K562 (cell line): Measurements from ENCODE around the gene SRL. TPM values are rescaled to one million over a fixed set of nuclear protein-coding genes. Genes with fewer than 3 reads are reported as not detected.

Experiments used
- BMI1 ChIP-seq: fragments of 150-350 bp; IDR thresholded peaks from 2 replicates; pipeline ENCODE4 v1.6.1; 2014; ENCODE audit warnings: low read length
- CC2D1A ChIP-seq: fragments of 450-650 bp; IDR thresholded peaks from 2 replicates; pipeline ENCODE4 v1.6.1; 2017; ENCODE audit warnings: mild to moderate bottlenecking
- HDAC3 ChIP-seq: fragments of 450-650 bp; IDR thresholded peaks from 2 replicates; pipeline ENCODE4 v1.6.1; 2018; ENCODE audit warnings: borderline replicate concordance, mild to moderate bottlenecking, moderate library complexity; ENCODE audit not compliant: partially characterized antibody
- ID3 ChIP-seq, 2 experiments: fragments of 250-450 bp in 1 of 2; fragments of 450-650 bp in 1 of 2; sonication (Bioruptor Pico) in 1 of 2; IDR thresholded peaks; 2 replicates each; pipeline versions ENCODE4 v1.6.1 to v1.8.0; 2016 to 2021; ENCODE audit warnings: mild to moderate bottlenecking in 2 of 2, moderate library complexity in 2 of 2, missing compliant biosample characterization in 1 of 2, missing genetic modification characterization in 1 of 2
- ILF3 ChIP-seq: fragments of 450-650 bp; IDR thresholded peaks from 2 replicates; pipeline ENCODE4 v1.6.1; 2018; ENCODE audit warnings: antibody characterized with exemption, mild to moderate bottlenecking, moderate library complexity, borderline replicate concordance
- KAT8 ChIP-seq: fragments of 450-650 bp; IDR thresholded peaks from 2 replicates; pipeline ENCODE4 v1.6.1; 2016; ENCODE audit warnings: low read depth, mild to moderate bottlenecking
- MED1 ChIP-seq: sonication (generic); formaldehyde crosslinking; IDR thresholded peaks from 2 replicates; pipeline ENCODE4 v1.8.1; 2023; ENCODE audit warnings: missing genetic modification reagents, borderline replicate concordance
- MNT ChIP-seq, 2 experiments: fragments of 450-650 bp; conservative IDR thresholded peaks; 2 replicates each; pipeline ENCODE4 v1.6.1; 2017; ENCODE audit warnings: mild to moderate bottlenecking in 2 of 2, moderate library complexity in 2 of 2
- NBN ChIP-seq: fragments of 450-650 bp; IDR thresholded peaks from 2 replicates; pipeline ENCODE4 v1.6.1; 2016; ENCODE audit warnings: low read depth, mild to moderate bottlenecking
- NCOA4 ChIP-seq: fragments of 450-650 bp; IDR thresholded peaks from 2 replicates; pipeline ENCODE4 v1.6.1; 2018; ENCODE audit warnings: mild to moderate bottlenecking; ENCODE audit not compliant: partially characterized antibody
- PHF20 ChIP-seq: fragments of 450-650 bp; IDR thresholded peaks from 2 replicates; pipeline ENCODE4 v1.6.1; 2018; ENCODE audit not compliant: partially characterized antibody
- PHF8 ChIP-seq: fragments of 200-600 bp; sonication (generic); IDR thresholded peaks from 2 replicates; pipeline ENCODE4 v1.6.1; 2012; ENCODE audit warnings: mixed run types, mild to moderate bottlenecking, inconsistent platforms, low read length, moderate library complexity, borderline replicate concordance
- POLR2H ChIP-seq: IDR thresholded peaks from 2 replicates; pipeline ENCODE4 v1.6.1; 2016; ENCODE audit warnings: missing genetic modification characterization, low read depth, mild to moderate bottlenecking, control low read depth, missing compliant biosample characterization, moderate library complexity
- PREB ChIP-seq: sonication (generic); formaldehyde crosslinking; IDR thresholded peaks from 2 replicates; pipeline ENCODE4 v1.8.1; 2023; ENCODE audit warnings: mild to moderate bottlenecking, missing genetic modification reagents
- PURB ChIP-seq: sonication (generic); formaldehyde crosslinking; IDR thresholded peaks from 2 replicates; pipeline ENCODE4 v1.9.0; 2021; ENCODE audit warnings: low read depth, mild to moderate bottlenecking, missing genetic modification reagents
- SIN3A ChIP-seq, 2 experiments: fragments of 150-350 bp in 1 of 2; IDR thresholded peaks; 2 replicates each; pipeline ENCODE4 v1.6.1; 2011 to 2016; ENCODE audit warnings: borderline replicate concordance in 2 of 2, low read depth in 2 of 2, low read length in 2 of 2, mild to moderate bottlenecking in 2 of 2, moderate library complexity in 2 of 2; ENCODE audit not compliant: control insufficient read depth in 1 of 2
- ZBED1 ChIP-seq: IDR thresholded peaks from 2 replicates; pipeline ENCODE4 v1.6.1; 2014
- ZNF121 ChIP-seq: sonication (generic); formaldehyde crosslinking; conservative IDR thresholded peaks from 2 replicates; pipeline ENCODE4 v1.8.0; 2022; ENCODE audit warnings: missing genetic modification reagents
- ZNF175 ChIP-seq: fragments of 200-800 bp; sonication (Bioruptor generic); IDR thresholded peaks from 2 replicates; pipeline ENCODE4 v1.6.1; 2016; ENCODE audit warnings: low read depth, mild to moderate bottlenecking, missing genetic modification characterization, missing compliant biosample characterization
- ZNF217 ChIP-seq: sonication (generic); formaldehyde crosslinking; IDR thresholded peaks from 2 replicates; pipeline ENCODE4 v1.8.0; 2022; ENCODE audit warnings: mild to moderate bottlenecking, missing genetic modification reagents
- ZNF232 ChIP-seq: sonication (generic); formaldehyde crosslinking; IDR thresholded peaks from 2 replicates; pipeline ENCODE4 v1.8.0; 2022; ENCODE audit warnings: mild to moderate bottlenecking, missing genetic modification reagents
- ZNF263 ChIP-seq: sonication (generic); formaldehyde crosslinking; IDR thresholded peaks from 2 replicates; pipeline ENCODE4 v1.8.0; 2022; ENCODE audit warnings: mild to moderate bottlenecking, missing genetic modification reagents, borderline replicate concordance
- ZNF79 ChIP-seq: fragments of 250-450 bp; sonication (Bioruptor Pico); IDR thresholded peaks from 2 replicates; pipeline ENCODE4 v1.4.0; 2020; ENCODE audit warnings: low read depth, mild to moderate bottlenecking, moderate library complexity
- polyA plus RNA-seq, 8 experiments: library from polyadenylated mRNA; depleted of rRNA in 4 of 8; stranded (reverse) in 5 of 8; unstranded in 3 of 8; fragments of >200 nt; fragmentation: Nextera tagmentation in 2 of 8; fragmentation: Illumina TruSeq in 1 of 8; extraction: Ambion mirVana in 2 of 8; extraction: Trizol in 1 of 8; gene quantifications; 2 replicates each; pipeline versions ENCODE4 v1.2.1 to v1.2.3, GENCODE V29; 2011 to 2014; ENCODE audit warnings: inconsistent platforms in 1 of 8, missing spikeins in 1 of 8
- total RNA-seq, 7 experiments: library from RNA; depleted of rRNA in 6 of 7; stranded (reverse); fragments of >200 nt in 6 of 7; fragmentation: Illumina TruSeq in 2 of 7; extraction: Trizol in 2 of 7; gene quantifications; 2 replicates each; pipeline versions ENCODE4 v1.2.1 to v1.2.3, GENCODE V29; 2011 to 2021; ENCODE audit warnings: low replicate concordance in 1 of 7
- TF ChIP-seq, protein P1 (sequence below): sonication (generic); formaldehyde crosslinking; IDR thresholded peaks from 2 replicates; pipeline ENCODE4 v1.8.0; 2022; ENCODE audit warnings: mild to moderate bottlenecking, low read depth, missing genetic modification reagents

SRL gene
- total and polyA plus RNA-seq, 9 of the 15 experiments (the other 6 are each of a cell fraction or from before 2014, with no cell fraction given) = 0.01 TPM; not detected in 8

DNA sequence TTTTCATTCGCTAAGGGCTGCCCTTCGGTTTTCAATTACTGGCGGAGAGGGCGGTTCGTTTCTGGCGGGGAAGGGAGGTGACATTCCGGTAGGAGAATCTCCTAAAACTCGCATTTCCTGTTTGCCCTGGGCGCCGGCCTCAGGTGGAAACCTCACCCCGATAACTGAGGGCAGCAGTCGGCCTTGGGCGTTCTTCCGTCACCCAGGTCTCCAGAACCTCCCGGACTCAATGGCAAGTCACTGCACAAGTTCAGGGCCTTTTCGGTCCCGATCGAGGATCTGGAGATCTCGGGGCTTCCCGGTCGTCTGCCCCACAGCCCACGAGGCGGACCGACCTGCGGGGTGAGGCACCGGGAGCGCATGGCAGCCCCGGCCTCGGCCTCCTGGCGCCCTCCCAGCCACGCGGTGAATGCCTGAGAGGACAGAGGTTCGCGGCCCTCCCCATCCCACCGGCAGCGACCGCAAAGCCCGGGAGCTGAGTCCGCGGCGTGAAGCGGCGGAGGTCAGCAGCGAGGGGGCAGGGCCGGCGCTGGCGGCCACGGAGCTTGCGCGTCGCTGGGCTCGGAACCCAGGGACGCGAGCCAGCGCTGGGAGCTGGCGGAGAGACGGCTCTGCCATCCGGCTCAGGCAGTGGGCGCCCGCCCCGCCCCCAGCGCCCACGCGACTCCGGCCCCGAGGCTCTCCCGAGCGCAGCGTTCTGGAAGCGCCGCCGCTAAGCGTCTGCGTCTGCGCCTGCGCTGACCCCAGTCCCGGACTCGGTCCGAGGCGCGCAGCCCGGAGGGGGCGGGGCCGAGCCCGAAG, 58.4 kb downstream of the SRL start (continued):
- TF ChIP-seq HDAC3 (no peak), CC2D1A (peak; percentile 65; the same call in 1 of the 2 replicates), PURB (CRISPR knock-in tag) (no peak), ZNF263 (CRISPR knock-in tag) (peak; percentile 34; the same call in 1 of the 2 replicates), ZNF79 (no peak), PHF8 (peak; percentile 88; the same call in 1 of the 2 replicates), NCOA4 (no peak), POLR2H (tag) (peak; percentile 64), KAT8 (no peak), ILF3 (no peak; the same call in 1 of the 2 replicates), MED1 (no peak), MNT (conservative IDR thresholded peaks at IDR 0.05) (peak; percentile 49 to 69), ZNF121 (CRISPR knock-in tag) (no peak), BMI1 (no peak), ZNF175 (CRISPR knock-in tag) (peak; percentile 64; the same call in 1 of the 2 replicates), ID3 (CRISPR knock-in tag; IDR thresholded peaks at IDR 0.05) (no peak), ID3 (tag; IDR thresholded peaks at IDR 0.05) (no peak), PREB (CRISPR knock-in tag) (no peak), ZBED1 (no peak), ZNF232 (peak; percentile 86; the same call in 1 of the 2 replicates), PHF20 (peak; percentile 59), NBN (peak; percentile 69; the same call in 1 of the 2 replicates), SIN3A (IDR thresholded peaks at IDR 0.05; ENCODE audit: borderline replicate concordance in 2 of 2, control insufficient read depth in 1 of 2, low read depth in 2 of 2, low read length in 2 of 2) (no peak), ZNF217 (CRISPR knock-in tag) (no peak)
- TF ChIP-seq, protein P1, sequence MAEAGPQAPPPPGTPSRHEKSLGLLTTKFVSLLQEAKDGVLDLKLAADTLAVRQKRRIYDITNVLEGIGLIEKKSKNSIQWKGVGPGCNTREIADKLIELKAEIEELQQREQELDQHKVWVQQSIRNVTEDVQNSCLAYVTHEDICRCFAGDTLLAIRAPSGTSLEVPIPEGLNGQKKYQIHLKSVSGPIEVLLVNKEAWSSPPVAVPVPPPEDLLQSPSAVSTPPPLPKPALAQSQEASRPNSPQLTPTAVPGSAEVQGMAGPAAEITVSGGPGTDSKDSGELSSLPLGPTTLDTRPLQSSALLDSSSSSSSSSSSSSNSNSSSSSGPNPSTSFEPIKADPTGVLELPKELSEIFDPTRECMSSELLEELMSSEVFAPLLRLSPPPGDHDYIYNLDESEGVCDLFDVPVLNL (CRISPR knock-in tag) = no peak
